SK-N-SH (cell line): Measurements from ENCODE around the gene GPR173. TPM values are rescaled to one million over a fixed set of nuclear protein-coding genes. Genes with fewer than 3 reads are reported as not detected.

Experiments
- CTCF ChIA-PET: fragments of 300-600, 350-600 bp; formaldehyde crosslinking; extraction: SDS; loops from one replicate; lab custom pipeline; 2021; lab: Yijun Ruan, JAX
- POLR2A ChIA-PET: fragments of 350-600 bp; sonication (Branson Sonifier 250); formaldehyde crosslinking; extraction: SDS; loops from one replicate; lab custom pipeline; 2020; ENCODE audit warnings: antibody characterized with exemption, inconsistent platforms; lab: Yijun Ruan, JAX
- DNase-seq: peaks from one replicate; pipeline ENCODE4 v3.0.0; 2012
- H2AFZ ChIP-seq: fragments of 200-600 bp; sonication (generic); 2 replicates; pipeline ENCODE4 v1.8.1; 2016; ENCODE audit warnings: antibody characterized with exemption, mild to moderate bottlenecking, low read depth
- H3F3A ChIP-seq: fragments of 200-600 bp; sonication (generic); replicated peaks from 2 replicates; pipeline ENCODE3; 2016; ENCODE audit warnings: antibody characterized with exemption, mild to moderate bottlenecking; ENCODE audit not compliant: insufficient read depth
- H3K27ac ChIP-seq, 2 experiments: fragments of 200-500 bp in 1 of 2; fragments of 200-600 bp in 1 of 2; sonication (Bioruptor generic) in 1 of 2; sonication (generic), shearing (Covaris generic) in 1 of 2; 2 replicates each; pipeline versions ENCODE4 v1.5.1 to v1.6.1; 2014 to 2016; ENCODE audit warnings: low read depth in 2 of 2, inconsistent platforms in 1 of 2, low read length in 1 of 2, mild to moderate bottlenecking in 1 of 2, mixed read lengths in 1 of 2
- H3K27me3 ChIP-seq: fragments of 200-600 bp; sonication (generic), shearing (Covaris generic); 2 replicates; pipeline ENCODE4 v1.6.1; 2016; ENCODE audit warnings: mixed run types; ENCODE audit not compliant: insufficient read depth
- H3K36me3 ChIP-seq, 2 experiments: fragments of 200-500 bp in 1 of 2; fragments of 200-600 bp in 1 of 2; sonication (Bioruptor generic) in 1 of 2; sonication (generic) in 1 of 2; replicated peaks in 1 of 2; 2 replicates each; pipeline versions ENCODE3 to v1.5.1; 2014 to 2016; ENCODE audit warnings: low read length in 1 of 2, mild to moderate bottlenecking in 1 of 2; ENCODE audit not compliant: insufficient read depth in 2 of 2, control insufficient read depth in 1 of 2
- H3K4me1 ChIP-seq, 2 experiments: fragments of 200-500 bp in 1 of 2; fragments of 200-600 bp in 1 of 2; sonication (Bioruptor generic) in 1 of 2; sonication (generic), shearing (Covaris generic) in 1 of 2; 2 replicates each; pipeline versions ENCODE4 v1.5.1 to v1.6.1; 2014 to 2016; ENCODE audit warnings: low read depth in 1 of 2, low read length in 1 of 2, mixed run types in 1 of 2; ENCODE audit not compliant: insufficient read depth in 2 of 2, control insufficient read depth in 1 of 2
- H3K4me2 ChIP-seq: fragments of 200-600 bp; sonication (generic), shearing (Covaris generic); 2 replicates; pipeline ENCODE4 v1.6.1; 2017; ENCODE audit warnings: mixed run types
- H3K4me3 ChIP-seq, 2 experiments: fragments of 200-500 bp in 1 of 2; fragments of 200-600 bp in 1 of 2; sonication (Bioruptor generic) in 1 of 2; sonication (generic), shearing (Covaris generic) in 1 of 2; 2 replicates each; pipeline versions ENCODE4 v1.5.1 to v1.8.1; 2014 to 2016; ENCODE audit warnings: low read depth in 2 of 2, inconsistent platforms in 1 of 2, low read length in 1 of 2, mild to moderate bottlenecking in 1 of 2, mixed read lengths in 1 of 2, moderate library complexity in 1 of 2
- H3K79me2 ChIP-seq: fragments of 200-600 bp; sonication (generic); 2 replicates; pipeline ENCODE4 v1.8.1; 2017; ENCODE audit warnings: mild to moderate bottlenecking; ENCODE audit not compliant: insufficient read depth
- H3K9ac ChIP-seq: fragments of 200-600 bp; sonication (generic); 2 replicates; pipeline ENCODE4 v1.6.1; 2017; ENCODE audit warnings: mixed run types
- H3K9me2 ChIP-seq: fragments of 200-600 bp; sonication (generic); 2 replicates; pipeline ENCODE4 v1.6.1; 2017; ENCODE audit warnings: mixed run types
- H3K9me3 ChIP-seq: fragments of 200-600 bp; sonication (generic); 2 replicates; pipeline ENCODE4 v1.6.1; 2017; ENCODE audit warnings: mixed run types, mild to moderate bottlenecking, moderate library complexity
- H4K20me1 ChIP-seq: fragments of 200-600 bp; sonication (generic); 2 replicates; pipeline ENCODE4 v1.6.1; 2017; ENCODE audit warnings: mild to moderate bottlenecking, mixed run types; ENCODE audit not compliant: insufficient read depth
- CHD2 ChIP-seq: fragments of 150-350 bp; IDR thresholded peaks from 2 replicates; pipeline ENCODE4 v1.6.1; 2018; ENCODE audit warnings: low read length; ENCODE audit not compliant: partially characterized antibody
- FOXM1 ChIP-seq: IDR thresholded peaks from 2 replicates; pipeline ENCODE4 v1.4.0; 2012; ENCODE audit warnings: low read depth, mild to moderate bottlenecking
- RCOR1 ChIP-seq: fragments of 150-350 bp; IDR thresholded peaks from 2 replicates; pipeline ENCODE4 v1.6.1; 2017; ENCODE audit warnings: antibody characterized with exemption, low read length
- SMC3 ChIP-seq: IDR thresholded peaks from 2 replicates; pipeline ENCODE4 v1.6.1; 2012; ENCODE audit warnings: low read depth, low read length, improper control_type of control experiment
- TCF12 ChIP-seq: IDR thresholded peaks from 2 replicates; pipeline ENCODE4 v1.4.0; 2012
- TEAD4 ChIP-seq: IDR thresholded peaks from 2 replicates; pipeline ENCODE4 v1.4.0; 2012; ENCODE audit warnings: mild to moderate bottlenecking, borderline replicate concordance; ENCODE audit not compliant: insufficient read depth
- USF2 ChIP-seq: fragments of 150-350 bp; IDR thresholded peaks from 2 replicates; pipeline ENCODE4 v1.6.1; 2017; ENCODE audit warnings: antibody characterized with exemption, low read length, low read depth, borderline replicate concordance
- ZBTB33 ChIP-seq: IDR thresholded peaks from 2 replicates; pipeline ENCODE4 v1.4.0; 2012; ENCODE audit warnings: low read depth, borderline replicate concordance
- WGBS: methylation state at CpG from one replicate; pipeline ENCODE4 v1.1.6; 2017; ENCODE audit warnings: low lambda C conversion rate; 5-methylcytosine and 5-hydroxymethylcytosine counted together
- polyA plus RNA-seq, 3 experiments: library from polyadenylated mRNA; depleted of rRNA; stranded (reverse); fragments of >200 nt; gene quantifications; 2 replicates each; pipeline ENCODE4 v1.2.3, GENCODE V29; 2012
- TF ChIP-seq, protein P1 (sequence below): IDR thresholded peaks from 2 replicates; pipeline ENCODE4 v1.6.1; 2012; ENCODE audit warnings: mild to moderate bottlenecking, low read depth, low read length, moderate library complexity
- TF ChIP-seq, protein P2 (sequence below): fragments of 150-350 bp; IDR thresholded peaks from 2 replicates; pipeline ENCODE4 v1.6.1; 2016; ENCODE audit warnings: mild to moderate bottlenecking, low read depth, low read length

GPR173 gene
- polyA plus RNA-seq, 1 of the 3 experiments (the other 2 are of a cell fraction): 5.8 TPM

- ChIA-PET POLR2A (no interaction called here), CTCF (no interaction called here)
- Histone ChIP-seq H3K4me2 (no peak overlapping the region), H3K9me2 (no peaks in the 10 kb centered on the region), H3K36me3 (peaks cover 0 to 2% of the 10 kb centered on the region in 2 experiments), H3K9ac (no peak overlapping the region), H3K4me1 (peaks cover 0 to 5% of the 10 kb centered on the region in 2 experiments; a peak in 1 of 4 replicates), H4K20me1 (no peaks in the 10 kb centered on the region), H3K27ac (no peak overlapping the region), H3F3A (no peaks in the 10 kb centered on the region), H3K4me3 (no peak overlapping the region), H3K79me2 (no peaks in the 10 kb centered on the region; the same call in 1 of the 2 replicates), H2AFZ (no peak overlapping the region), H3K9me3 (no peaks in the 10 kb centered on the region), H3K27me3 (no peaks in the 10 kb centered on the region; the same call in 1 of the 2 replicates)
- TF ChIP-seq RCOR1 (no peak), CHD2 (no peak), USF2 (no peak), TCF12 (no peak), ZBTB33 (no peak), TEAD4 (no peak), SMC3 (no peak), FOXM1 (no peak)
- TF ChIP-seq, protein P1, sequence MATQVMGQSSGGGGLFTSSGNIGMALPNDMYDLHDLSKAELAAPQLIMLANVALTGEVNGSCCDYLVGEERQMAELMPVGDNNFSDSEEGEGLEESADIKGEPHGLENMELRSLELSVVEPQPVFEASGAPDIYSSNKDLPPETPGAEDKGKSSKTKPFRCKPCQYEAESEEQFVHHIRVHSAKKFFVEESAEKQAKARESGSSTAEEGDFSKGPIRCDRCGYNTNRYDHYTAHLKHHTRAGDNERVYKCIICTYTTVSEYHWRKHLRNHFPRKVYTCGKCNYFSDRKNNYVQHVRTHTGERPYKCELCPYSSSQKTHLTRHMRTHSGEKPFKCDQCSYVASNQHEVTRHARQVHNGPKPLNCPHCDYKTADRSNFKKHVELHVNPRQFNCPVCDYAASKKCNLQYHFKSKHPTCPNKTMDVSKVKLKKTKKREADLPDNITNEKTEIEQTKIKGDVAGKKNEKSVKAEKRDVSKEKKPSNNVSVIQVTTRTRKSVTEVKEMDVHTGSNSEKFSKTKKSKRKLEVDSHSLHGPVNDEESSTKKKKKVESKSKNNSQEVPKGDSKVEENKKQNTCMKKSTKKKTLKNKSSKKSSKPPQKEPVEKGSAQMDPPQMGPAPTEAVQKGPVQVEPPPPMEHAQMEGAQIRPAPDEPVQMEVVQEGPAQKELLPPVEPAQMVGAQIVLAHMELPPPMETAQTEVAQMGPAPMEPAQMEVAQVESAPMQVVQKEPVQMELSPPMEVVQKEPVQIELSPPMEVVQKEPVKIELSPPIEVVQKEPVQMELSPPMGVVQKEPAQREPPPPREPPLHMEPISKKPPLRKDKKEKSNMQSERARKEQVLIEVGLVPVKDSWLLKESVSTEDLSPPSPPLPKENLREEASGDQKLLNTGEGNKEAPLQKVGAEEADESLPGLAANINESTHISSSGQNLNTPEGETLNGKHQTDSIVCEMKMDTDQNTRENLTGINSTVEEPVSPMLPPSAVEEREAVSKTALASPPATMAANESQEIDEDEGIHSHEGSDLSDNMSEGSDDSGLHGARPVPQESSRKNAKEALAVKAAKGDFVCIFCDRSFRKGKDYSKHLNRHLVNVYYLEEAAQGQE: no peak
- TF ChIP-seq, protein P2, sequence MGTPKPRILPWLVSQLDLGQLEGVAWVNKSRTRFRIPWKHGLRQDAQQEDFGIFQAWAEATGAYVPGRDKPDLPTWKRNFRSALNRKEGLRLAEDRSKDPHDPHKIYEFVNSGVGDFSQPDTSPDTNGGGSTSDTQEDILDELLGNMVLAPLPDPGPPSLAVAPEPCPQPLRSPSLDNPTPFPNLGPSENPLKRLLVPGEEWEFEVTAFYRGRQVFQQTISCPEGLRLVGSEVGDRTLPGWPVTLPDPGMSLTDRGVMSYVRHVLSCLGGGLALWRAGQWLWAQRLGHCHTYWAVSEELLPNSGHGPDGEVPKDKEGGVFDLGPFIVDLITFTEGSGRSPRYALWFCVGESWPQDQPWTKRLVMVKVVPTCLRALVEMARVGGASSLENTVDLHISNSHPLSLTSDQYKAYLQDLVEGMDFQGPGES: no peak
- WGBS: 59% methylated on average over 7 of the region's 7 CpGs
- no peak for DNase-seq
These were observed 26.4 kb downstream of the GPR173 start for GRCh38 chrX:53075011-53075410.
